Body of pancreas (tissue), 4 donors: ENCODE data around the gene GRXCR2.

ENCODE experiments used
- POLR2A ChIP-seq, 3 donors: fragments of 450-650 bp; IDR thresholded peaks; one replicate each; pipeline ENCODE4 v1.6.1; 2016; ENCODE audit warnings: antibody characterized with exemption in 3 of 3, mild to moderate bottlenecking in 2 of 3
- TF ChIP-seq, protein P1 (sequence below), 7 experiments: fragments of 450-650 bp in 4 of 7; fragments of 200-600 bp in 3 of 7; sonication (generic) in 3 of 7; IDR thresholded peaks; one replicate each; pipeline ENCODE4 v1.5.1; 2016 to 2019; ENCODE audit warnings: antibody characterized with exemption in 7 of 7

DNA sequence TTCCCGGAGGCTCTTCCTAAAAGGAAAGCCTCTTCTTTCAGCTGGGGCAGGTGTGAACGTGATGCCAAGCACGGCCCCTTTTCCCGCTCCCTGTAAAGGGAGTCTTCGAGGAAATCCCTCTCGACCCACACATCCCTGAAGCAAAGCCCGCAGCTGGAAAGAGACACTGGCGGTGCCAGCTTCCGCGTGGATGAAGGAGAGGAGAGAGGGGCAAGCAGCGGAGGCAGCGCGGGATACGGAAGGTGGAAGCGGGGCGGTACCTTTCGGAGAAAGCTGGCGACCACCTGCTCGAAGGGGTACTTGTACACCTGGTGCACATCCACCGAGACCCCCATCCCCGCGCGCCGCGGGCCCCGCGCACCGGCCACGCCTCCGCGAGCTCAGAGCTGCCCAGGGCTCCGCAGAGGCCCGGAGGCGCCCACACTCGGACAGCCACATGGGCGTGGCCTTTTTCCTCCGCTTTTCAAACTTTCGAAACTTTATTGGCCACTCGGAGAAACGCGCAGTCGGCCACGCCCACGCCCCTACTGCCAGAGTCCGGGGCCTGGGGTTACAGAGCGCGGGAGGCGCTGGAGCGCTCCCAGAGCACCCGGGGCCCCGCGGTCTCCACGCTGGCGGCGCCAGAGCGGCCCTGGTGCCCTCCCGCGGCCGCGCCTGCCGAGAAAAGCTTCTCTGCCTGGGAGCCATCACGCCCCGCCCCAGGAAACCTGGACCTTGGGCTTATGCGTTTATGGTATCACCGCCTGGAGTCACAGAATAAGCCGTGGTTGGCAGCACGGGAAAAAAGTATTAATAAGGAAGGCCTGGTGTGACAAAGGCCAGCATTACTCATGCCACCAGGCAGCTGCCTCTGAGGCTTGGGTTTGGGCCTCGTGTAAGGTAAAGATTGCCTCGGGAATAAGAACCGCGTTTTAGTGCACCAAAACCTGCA, 37.6 kb downstream of the GRXCR2 start, which contains the start of gene PRELID2:
- TF ChIP-seq, protein P1, sequence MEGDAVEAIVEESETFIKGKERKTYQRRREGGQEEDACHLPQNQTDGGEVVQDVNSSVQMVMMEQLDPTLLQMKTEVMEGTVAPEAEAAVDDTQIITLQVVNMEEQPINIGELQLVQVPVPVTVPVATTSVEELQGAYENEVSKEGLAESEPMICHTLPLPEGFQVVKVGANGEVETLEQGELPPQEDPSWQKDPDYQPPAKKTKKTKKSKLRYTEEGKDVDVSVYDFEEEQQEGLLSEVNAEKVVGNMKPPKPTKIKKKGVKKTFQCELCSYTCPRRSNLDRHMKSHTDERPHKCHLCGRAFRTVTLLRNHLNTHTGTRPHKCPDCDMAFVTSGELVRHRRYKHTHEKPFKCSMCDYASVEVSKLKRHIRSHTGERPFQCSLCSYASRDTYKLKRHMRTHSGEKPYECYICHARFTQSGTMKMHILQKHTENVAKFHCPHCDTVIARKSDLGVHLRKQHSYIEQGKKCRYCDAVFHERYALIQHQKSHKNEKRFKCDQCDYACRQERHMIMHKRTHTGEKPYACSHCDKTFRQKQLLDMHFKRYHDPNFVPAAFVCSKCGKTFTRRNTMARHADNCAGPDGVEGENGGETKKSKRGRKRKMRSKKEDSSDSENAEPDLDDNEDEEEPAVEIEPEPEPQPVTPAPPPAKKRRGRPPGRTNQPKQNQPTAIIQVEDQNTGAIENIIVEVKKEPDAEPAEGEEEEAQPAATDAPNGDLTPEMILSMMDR (IDR thresholded peaks at IDR 0.05), result peak in 5 of 7 experiments; percentile 5 to 24 (median 8)
- peak; percentile 73 to 90 (median 89) for TF ChIP-seq POLR2A (IDR thresholded peaks at IDR 0.05)
